Fibroblast of lung (primary cell): ENCODE measurements around the gene BCAR1.

ENCODE experiments used
- CTCF ChIP-seq, 2 donors: IDR thresholded peaks in 1 of 2; conservative IDR thresholded peaks in 1 of 2; 1 replicate in 1 of 2; 2 replicates in 1 of 2; pipeline ENCODE4 v1.5.1; 2011 to 2012; ENCODE audit warnings: low read length in 2 of 2, control low read depth in 1 of 2, inconsistent platforms in 1 of 2, low read depth in 1 of 2, mild to moderate bottlenecking in 1 of 2
- EZH2 ChIP-seq: IDR thresholded peaks from 2 replicates; pipeline ENCODE4 v1.5.1; 2012; ENCODE audit warnings: low read length, control low read depth, mild to moderate bottlenecking; ENCODE audit errors: missing control alignments

GRCh38 chr16:75250089-75250808 is 1.2 kb downstream of the BCAR1 start:
- TF ChIP-seq CTCF (conservative IDR thresholded peaks at IDR 0.05 in 1 of 2, IDR thresholded peaks at IDR 0.05 in 1 of 2; ENCODE audit: low read depth in 1 of 2, low read length in 2 of 2), result no peak
- no peak for TF ChIP-seq EZH2
